IPS-NIHi7 (cell line): ENCODE data around the gene RAD51B.
"Not testable (repeated sequence)": the region's sequence is repeated elsewhere in the genome, so short reads cannot be mapped to it uniquely, and the experiment has no call there.

Experiments used
- DNase-seq: peaks from one replicate; pipeline ENCODE4 v3.0.0; 2012; ENCODE audit warnings: mixed read lengths; ENCODE audit errors: extremely low spot score

Gene RAD51B

DNA sequence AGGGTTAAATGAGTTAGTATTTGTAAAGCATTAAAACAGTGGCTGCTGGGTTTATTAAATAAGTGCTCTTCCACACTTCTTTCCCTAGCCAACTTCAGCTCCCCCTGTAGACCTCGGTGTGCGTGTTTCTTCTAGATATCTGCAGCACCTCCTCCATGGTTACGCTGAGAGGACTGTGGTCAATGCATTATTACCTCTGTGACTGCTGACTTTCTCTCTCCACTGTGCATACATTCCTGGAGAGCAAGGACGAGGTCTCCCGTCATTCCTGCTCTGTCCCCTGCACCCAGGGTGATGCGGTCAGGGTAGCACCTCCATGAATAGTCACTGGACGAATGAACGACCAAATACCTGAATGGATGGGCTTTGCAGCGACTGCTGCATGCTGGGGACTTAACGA is 928.7 kb downstream of the RAD51B start:
- DNase-seq: no peak

DNA sequence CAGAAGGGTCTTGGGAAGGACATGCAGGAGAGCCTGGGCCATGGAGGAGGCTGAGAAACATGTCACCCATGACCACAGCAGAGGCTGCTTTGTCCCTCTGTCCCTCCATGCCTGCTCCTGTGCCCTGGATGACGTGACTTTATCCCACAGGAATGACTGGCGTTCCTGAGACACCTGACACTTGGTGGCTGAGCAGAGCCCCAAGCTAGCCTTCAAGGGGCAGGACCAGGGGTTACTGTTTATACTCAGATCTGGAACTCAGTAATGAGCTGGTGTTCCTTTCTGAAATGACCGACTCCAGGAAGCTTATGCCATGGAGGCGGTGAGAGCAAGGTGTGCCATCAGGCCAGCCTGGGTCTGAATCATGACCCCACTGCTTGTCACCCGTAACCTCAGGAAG is 929.1 kb downstream of the RAD51B start:
- no peak for DNase-seq

- DNase-seq: no peak
Measured at GRCh38 chr14:68749487-68750475, 930.2 kb downstream of the RAD51B start.

DNA sequence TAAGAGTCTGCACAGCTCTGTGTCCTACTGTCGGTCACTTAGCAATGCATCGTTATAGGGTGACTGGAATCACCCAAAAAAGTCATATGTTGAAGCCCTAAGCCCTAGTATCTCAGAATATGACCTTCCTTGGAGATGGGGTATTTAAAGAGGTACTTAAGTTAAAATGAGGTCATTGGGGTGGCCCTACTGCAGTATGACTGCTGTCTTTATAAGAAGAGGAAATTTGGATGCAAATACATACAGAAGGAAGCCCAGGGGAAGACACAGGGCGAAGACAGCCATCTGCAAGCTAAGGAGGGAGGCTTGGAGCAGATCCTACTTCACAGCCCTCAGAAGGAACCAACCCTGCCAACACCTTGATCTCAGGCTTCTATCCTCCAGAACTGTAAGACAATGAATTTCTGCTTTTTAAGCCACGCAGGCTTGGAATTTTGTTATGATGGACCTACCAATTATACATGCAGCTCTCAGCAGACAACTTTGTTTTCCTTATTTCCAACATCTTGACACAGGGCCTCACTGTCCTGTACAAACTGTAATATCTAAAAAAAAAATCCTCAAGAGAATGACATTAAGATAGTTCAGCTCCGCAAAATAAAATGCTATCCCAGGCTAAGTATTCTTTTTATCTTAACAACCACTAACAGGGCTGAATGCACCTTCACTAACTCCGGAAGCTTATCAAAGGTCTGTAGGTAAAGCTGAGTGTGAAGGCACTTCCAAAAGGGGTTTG is 932.9 kb downstream of the RAD51B start:
- DNase-seq: no peak

GRCh38 chr14:68753690-68754089 is 934.1 kb downstream of the RAD51B start:
- DNase-seq: no peak

- DNase-seq: no peak
Measured at GRCh38 chr14:68755016-68755353, 935.4 kb downstream of the RAD51B start.

- DNase-seq: no peak
Measured at GRCh38 chr14:68756000-68756481, 936.5 kb downstream of the RAD51B start.

- no peak for DNase-seq
Measured at GRCh38 chr14:68756734-68757133, 937.2 kb downstream of the RAD51B start.

GRCh38 chr14:68757618-68758081 is 938.1 kb downstream of the RAD51B start:
- no peak for DNase-seq

GRCh38 chr14:68758301-68758700 is 938.7 kb downstream of the RAD51B start:
- DNase-seq: no peak

DNA sequence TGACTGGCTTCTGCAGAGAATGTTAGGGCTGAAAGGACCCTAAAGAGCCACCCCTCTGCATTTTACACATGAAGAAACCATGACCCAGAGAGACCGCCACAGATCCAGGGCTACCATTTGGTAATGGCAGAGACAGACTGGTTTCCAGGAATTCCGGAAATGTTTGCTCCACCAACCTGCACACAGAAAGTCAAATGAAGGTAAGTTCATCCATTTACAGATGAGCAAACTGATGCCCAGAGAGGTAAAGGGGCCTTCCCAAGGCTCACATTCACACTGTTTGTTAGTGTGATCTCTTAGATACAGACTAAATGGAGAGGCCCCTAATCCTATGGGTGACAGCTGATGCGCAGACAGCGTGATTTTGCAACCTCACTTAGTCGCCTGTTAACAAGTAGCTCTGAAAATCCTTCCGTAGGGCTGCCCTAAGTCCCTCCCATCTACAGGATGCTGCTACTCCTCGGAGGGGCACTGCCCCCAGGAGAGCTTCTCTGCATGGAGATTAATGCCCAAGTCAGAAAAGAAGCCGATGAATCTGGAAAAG is 939.5 kb downstream of the RAD51B start:
- no peak for DNase-seq

- no peak for DNase-seq
Measured at GRCh38 chr14:68759937-68760336, 940.4 kb downstream of the RAD51B start.

DNA sequence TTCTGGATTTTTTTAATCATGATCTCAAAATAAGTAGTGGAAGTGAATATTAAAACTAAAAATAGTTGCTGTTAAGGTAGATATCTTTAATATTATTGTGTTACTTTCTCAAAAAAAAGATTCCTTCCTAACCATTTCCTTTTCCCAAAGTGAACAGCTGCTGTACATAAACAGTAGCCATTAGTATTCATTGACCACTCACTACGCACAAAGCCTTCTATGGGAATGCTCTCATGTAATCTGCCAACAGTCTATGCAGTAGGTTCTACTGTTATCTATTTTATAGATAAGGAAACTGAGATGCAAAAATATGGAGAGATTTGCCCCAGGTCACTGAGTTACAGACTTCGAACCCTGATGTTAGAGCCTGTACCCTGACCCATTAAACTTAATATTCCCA is 941.2 kb downstream of the RAD51B start:
- no peak for DNase-seq

DNA sequence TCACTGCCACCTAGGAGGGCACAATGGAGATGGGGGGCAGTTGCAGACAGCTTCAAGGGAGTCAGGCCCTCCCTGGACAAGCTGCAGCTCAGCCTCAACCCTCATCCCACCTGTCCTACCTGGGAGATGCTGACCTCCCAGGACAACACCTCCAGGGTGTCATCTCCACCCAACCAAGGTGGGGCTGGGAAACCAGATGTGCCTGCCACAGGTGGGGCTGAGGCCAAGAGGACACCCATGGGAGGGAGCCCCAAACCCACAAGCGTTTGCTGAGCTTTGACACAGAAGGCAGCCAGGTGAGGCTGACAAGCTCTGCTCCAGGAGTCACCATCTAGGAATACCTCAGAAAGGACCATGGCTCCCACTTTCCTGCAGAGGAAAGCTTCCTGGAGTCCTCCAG is 941.8 kb downstream of the RAD51B start:
- no peak for DNase-seq

GRCh38 chr14:68762953-68763764 is 943.6 kb downstream of the RAD51B start:
- DNase-seq: peak; percentile 97

DNA sequence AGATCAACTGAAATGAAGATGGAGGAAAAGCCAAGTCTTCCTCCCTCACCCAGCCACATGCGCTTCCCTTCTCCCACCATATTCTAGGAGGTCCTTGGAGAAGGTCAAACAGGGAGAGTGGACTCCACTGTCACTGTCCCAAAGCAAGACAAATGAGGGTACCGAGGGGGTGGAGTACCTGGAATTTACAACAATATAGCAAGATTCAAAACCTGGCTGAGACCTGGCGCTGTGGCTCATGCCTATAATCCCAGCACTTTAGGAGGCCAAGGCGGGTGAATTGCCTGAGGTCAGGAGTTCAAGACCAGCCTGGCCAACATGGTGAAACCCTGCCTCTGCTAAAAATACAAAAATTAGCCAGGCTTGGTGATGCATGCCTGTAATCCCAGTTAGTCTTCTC is 944.3 kb downstream of the RAD51B start:
- not testable (repeated sequence) for DNase-seq

GRCh38 chr14:68766299-68767247 is 947.0 kb downstream of the RAD51B start:
- no peak for DNase-seq

- no peak for DNase-seq
Measured at GRCh38 chr14:68767248-68767645, 947.7 kb downstream of the RAD51B start.

GRCh38 chr14:68768316-68768715 is 948.7 kb downstream of the RAD51B start:
- DNase-seq: no peak

DNA sequence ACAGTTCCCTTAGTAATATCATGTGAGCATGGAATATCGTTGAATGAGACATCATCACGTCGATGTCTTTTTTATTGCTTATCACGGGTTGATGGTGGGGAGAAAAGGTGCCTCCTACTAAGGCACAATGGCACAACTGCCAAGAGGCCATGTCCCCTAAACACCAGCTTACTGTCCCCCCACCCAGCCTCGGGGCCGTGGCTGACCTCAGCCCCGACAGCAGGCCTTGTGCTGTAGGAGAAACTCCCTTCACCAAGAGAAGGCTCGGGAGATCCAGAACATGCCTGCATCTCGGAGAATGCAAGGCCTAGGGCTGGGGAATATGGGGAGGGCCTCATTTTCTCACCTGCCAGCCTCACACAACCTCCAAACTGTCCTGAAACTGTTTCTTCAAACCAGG is 950.5 kb downstream of the RAD51B start:
- no peak for DNase-seq
